Right atrium auricular region (tissue), 2 donors: ENCODE data around the gene WDR19. TPM values are rescaled to one million over a fixed set of nuclear protein-coding genes. Genes with fewer than 3 reads are reported as not detected.

ENCODE experiments used
- DNase-seq: peaks from one replicate; pipeline ENCODE4 v3.0.0-alpha.2; 2019; ENCODE audit warnings: low spot score
- H3K27ac ChIP-seq, 2 donors: fragments of 200-600 bp; sonication (generic); 1 replicate in 1 of 2; 2 replicates in 1 of 2; pipeline ENCODE4 v1.5.1; 2016 to 2019
- H3K27me3 ChIP-seq, 2 donors: fragments of 200-600 bp; sonication (generic); one replicate each; pipeline versions ENCODE4 v1.5.1 to v1.6.0; 2017 to 2019
- H3K36me3 ChIP-seq: fragments of 200-600 bp; sonication (generic); one replicate; pipeline ENCODE4 v1.5.1; 2016
- H3K4me1 ChIP-seq, 2 donors: fragments of 200-600 bp; sonication (generic); one replicate each; pipeline versions ENCODE4 v1.5.1 to v1.6.0; 2017 to 2019
- H3K4me3 ChIP-seq, 2 donors: fragments of 200-600 bp; sonication (generic); 1 replicate in 1 of 2; 2 replicates in 1 of 2; pipeline ENCODE4 v1.5.1; 2017 to 2019; ENCODE audit warnings: mild to moderate bottlenecking in 1 of 2, moderate library complexity in 1 of 2
- H3K9me3 ChIP-seq, 2 donors: fragments of 200-600 bp; sonication (generic); one replicate each; pipeline ENCODE4 v1.5.1; 2019
- total RNA-seq, 2 donors: library from RNA; depleted of rRNA; stranded (reverse); fragments of >200 nt; gene quantifications; one replicate each; pipeline ENCODE4 v1.1.0, GENCODE V29; 2016
- TF ChIP-seq, protein P1 (sequence below), 2 donors: fragments of 200-600 bp; sonication (generic); IDR thresholded peaks; one replicate each; pipeline ENCODE4 v1.5.1; 2019; ENCODE audit warnings: antibody characterized with exemption in 2 of 2

Gene WDR19
- total RNA-seq, 2 donors from 2014 or later: 6.4 to 9.2 TPM

DNA sequence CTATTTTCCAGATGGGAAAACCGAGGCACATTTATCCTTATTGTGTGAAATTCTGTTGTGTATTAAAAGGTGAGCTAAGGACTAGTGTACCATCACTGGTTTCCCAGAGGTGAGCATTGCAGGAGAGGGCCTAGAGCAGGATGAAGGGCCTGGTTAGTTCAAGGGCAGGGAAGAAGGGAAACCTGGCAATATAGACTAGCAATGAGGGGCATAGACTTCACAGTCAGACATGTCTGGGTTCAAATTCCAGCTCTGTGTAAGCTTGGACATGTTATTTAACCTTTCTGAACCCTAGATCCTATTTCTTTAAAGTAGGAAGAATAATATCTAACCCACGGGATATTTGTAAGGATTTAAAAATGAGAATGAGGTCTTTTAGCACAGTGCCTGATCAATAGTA, 50.8 kb downstream of the WDR19 start:
- peaks cover 19% of the 10 kb centered on the region for H3K36me3 ChIP-seq

DNA sequence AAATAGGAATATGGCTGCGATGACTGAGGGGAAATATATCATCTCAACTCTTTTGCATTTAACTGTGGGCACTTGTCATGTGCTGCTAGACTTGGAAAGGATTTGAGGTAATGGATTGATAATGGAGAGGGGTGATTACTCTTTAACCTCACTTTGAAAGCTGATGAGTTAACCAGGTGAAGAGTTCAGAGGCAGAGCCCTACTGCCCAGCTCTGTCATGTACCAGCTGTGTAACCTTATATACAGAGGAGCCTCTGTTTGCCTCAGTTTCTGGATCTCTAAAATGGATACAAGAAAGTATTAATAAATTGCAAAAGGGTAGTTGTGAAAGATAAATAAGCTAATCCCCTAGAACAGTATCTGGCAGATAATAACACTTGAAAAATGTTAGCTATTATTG, 51.5 kb downstream of the WDR19 start:
- DNase-seq: no peak
- peaks cover 19% of the 10 kb centered on the region for H3K36me3 ChIP-seq
- H3K27ac ChIP-seq: no peak overlapping the region
- TF ChIP-seq, protein P1, sequence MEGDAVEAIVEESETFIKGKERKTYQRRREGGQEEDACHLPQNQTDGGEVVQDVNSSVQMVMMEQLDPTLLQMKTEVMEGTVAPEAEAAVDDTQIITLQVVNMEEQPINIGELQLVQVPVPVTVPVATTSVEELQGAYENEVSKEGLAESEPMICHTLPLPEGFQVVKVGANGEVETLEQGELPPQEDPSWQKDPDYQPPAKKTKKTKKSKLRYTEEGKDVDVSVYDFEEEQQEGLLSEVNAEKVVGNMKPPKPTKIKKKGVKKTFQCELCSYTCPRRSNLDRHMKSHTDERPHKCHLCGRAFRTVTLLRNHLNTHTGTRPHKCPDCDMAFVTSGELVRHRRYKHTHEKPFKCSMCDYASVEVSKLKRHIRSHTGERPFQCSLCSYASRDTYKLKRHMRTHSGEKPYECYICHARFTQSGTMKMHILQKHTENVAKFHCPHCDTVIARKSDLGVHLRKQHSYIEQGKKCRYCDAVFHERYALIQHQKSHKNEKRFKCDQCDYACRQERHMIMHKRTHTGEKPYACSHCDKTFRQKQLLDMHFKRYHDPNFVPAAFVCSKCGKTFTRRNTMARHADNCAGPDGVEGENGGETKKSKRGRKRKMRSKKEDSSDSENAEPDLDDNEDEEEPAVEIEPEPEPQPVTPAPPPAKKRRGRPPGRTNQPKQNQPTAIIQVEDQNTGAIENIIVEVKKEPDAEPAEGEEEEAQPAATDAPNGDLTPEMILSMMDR (IDR thresholded peaks at IDR 0.05): no peak
- no peaks in the 10 kb centered on the region for H3K9me3 ChIP-seq
- H3K4me3 ChIP-seq: no peak overlapping the region
- no peaks in the 10 kb centered on the region for H3K27me3 ChIP-seq
- no peaks in the 10 kb centered on the region for H3K4me1 ChIP-seq

More for the DNA sequence above, 50.8 kb downstream of the WDR19 start:
- Histone ChIP-seq H3K4me1 (no peaks in the 10 kb centered on the region), H3K27me3 (no peaks in the 10 kb centered on the region), H3K4me3 (no peak overlapping the region), H3K27ac (no peak overlapping the region), H3K9me3 (no peaks in the 10 kb centered on the region)
- no peak for DNase-seq
- TF ChIP-seq, protein P1 (IDR thresholded peaks at IDR 0.05): no peak

DNA sequence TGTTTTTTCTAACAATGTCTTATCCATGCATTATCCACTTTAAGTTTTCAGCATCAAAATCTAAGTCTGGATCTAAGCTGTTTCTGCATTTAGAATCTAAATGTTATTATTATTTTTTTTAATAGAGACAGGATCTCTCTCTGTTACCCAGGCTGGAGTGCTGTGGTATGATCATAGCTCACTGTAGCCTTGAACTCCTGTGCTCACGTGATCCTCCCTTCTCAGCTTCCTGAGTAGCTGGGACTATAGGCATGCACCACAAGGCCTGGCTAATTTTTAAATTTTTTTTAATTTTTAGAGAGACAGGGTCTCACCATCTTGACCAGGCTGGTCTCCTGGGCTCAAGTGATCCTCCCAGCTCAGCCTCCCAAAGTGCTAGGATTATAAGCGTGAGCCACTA, 52.7 kb downstream of the WDR19 start:
- H3K36me3 ChIP-seq: peaks cover 16% of the 10 kb centered on the region
- no peaks in the 10 kb centered on the region for H3K4me1 ChIP-seq
- no peak for DNase-seq

DNA sequence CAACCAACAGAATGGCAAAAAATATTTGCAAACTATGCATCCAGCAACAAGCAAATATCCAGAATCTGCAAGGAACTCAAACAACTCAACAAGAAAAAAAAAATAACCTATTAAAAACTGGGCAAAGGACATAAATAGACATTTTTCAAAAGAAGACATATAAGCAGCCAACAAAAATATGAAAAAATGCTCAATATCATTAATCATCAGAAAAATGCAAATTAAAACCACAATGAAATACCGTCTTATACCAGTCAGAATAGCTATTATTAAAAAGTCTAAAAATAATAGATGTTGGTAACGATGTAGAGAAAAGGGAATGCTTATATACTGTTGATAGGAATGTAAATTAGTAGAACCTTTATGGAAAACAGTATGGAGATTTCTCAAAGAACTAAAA, 53.4 kb downstream of the WDR19 start:
- H3K36me3 ChIP-seq: peaks cover 9% of the 10 kb centered on the region
- TF ChIP-seq, protein P1 (IDR thresholded peaks at IDR 0.05): no peak
- DNase-seq: no peak

More for the DNA sequence above, 52.7 kb downstream of the WDR19 start:
- TF ChIP-seq, protein P1 (IDR thresholded peaks at IDR 0.05): no peak
- H3K4me3 ChIP-seq: no peak overlapping the region
- H3K27me3 ChIP-seq: no peaks in the 10 kb centered on the region
- H3K27ac ChIP-seq: no peak overlapping the region
- H3K9me3 ChIP-seq: no peaks in the 10 kb centered on the region

DNA sequence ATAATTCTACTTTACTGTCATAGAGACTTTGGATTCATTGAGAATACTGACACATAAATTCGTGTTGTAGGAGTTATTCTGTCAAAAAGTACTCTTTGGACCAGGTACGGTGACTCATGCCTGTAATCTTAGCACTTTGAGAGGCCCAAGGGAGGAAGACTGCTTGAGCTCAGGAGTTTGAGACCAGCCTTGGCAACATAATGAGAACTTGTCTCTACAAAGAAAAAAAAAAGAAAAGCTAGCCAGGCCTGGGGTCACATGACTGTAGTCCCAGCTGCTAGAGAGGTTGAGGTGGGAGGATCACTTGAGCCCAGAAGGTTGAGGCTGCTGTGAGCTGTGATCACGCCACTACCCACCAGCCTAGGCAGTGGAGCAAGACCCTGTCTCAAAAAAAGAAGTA, 54.9 kb downstream of the WDR19 start:
- H3K27me3 ChIP-seq: no peaks in the 10 kb centered on the region
- no peaks in the 10 kb centered on the region for H3K4me1 ChIP-seq
- H3K9me3 ChIP-seq: no peaks in the 10 kb centered on the region
- peaks cover 6% of the 10 kb centered on the region for H3K36me3 ChIP-seq
- H3K4me3 ChIP-seq: no peak overlapping the region
- no peak for DNase-seq
- TF ChIP-seq, protein P1 (IDR thresholded peaks at IDR 0.05): no peak
- no peak overlapping the region for H3K27ac ChIP-seq

More for the DNA sequence above, 53.4 kb downstream of the WDR19 start:
- Histone ChIP-seq H3K27ac (no peak overlapping the region), H3K9me3 (no peaks in the 10 kb centered on the region), H3K4me3 (no peak overlapping the region), H3K4me1 (no peaks in the 10 kb centered on the region), H3K27me3 (no peaks in the 10 kb centered on the region)

DNA sequence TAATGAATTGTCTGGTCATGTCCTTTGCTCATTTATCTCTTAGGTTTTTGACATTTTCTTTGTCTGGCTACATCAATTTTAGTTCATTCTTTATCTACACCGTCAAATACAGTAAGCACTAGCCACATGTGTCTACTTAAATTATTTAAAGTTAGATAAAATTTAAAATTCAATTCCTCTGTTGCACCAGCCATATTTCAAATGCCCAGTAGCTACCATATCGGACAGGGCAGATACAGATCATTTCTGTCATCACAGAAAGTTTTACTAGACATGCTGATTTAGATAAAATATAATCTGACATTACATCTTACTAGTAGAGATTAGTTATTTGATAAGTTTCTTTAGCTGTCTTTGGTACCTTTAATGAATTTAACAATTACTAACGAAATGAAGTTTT, 61.1 kb downstream of the WDR19 start:
- Histone ChIP-seq H3K27ac (no peak overlapping the region), H3K27me3 (no peaks in the 10 kb centered on the region), H3K36me3 (peaks cover 7% of the 10 kb centered on the region), H3K4me1 (no peaks in the 10 kb centered on the region), H3K4me3 (no peak overlapping the region), H3K9me3 (no peaks in the 10 kb centered on the region)
- TF ChIP-seq, protein P1 (IDR thresholded peaks at IDR 0.05): no peak
- DNase-seq: no peak
